HEK293 (cell line): ENCODE measurements around the gene CALB2.

Experiments
- CTCF ChIA-PET: fragments of 350-600 bp; formaldehyde crosslinking; extraction: SDS; loops from one replicate; lab custom pipeline; 2021; ENCODE audit warnings: antibody characterized with exemption; lab: Yijun Ruan, JAX
- POLR2A ChIA-PET: fragments of 300-600 bp; formaldehyde crosslinking; extraction: SDS; loops from one replicate; lab custom pipeline; 2020; ENCODE audit warnings: antibody characterized with exemption, inconsistent platforms; lab: Yijun Ruan, JAX
- H3K27ac ChIP-seq: fragments of 200-500 bp; sonication (Bioruptor generic); 2 replicates; pipeline ENCODE4 v1.5.1; 2014; ENCODE audit warnings: low read depth, low read length, control low read depth, inconsistent platforms; ENCODE audit errors: extremely low read depth
- H3K36me3 ChIP-seq, 2 experiments: fragments of 200-500 bp in 1 of 2; sonication (Bioruptor generic) in 1 of 2; 1 replicate in 1 of 2; 2 replicates in 1 of 2; pipeline ENCODE4 v1.5.1; 2014 to 2017; ENCODE audit warnings: inconsistent platforms in 2 of 2, low read length in 2 of 2; ENCODE audit not compliant: control insufficient read depth in 2 of 2, insufficient read depth in 1 of 2
- H3K4me1 ChIP-seq: fragments of 200-500 bp; sonication (Bioruptor generic); 2 replicates; pipeline ENCODE4 v1.5.1; 2014; ENCODE audit warnings: mild to moderate bottlenecking, low read length, inconsistent platforms; ENCODE audit not compliant: control insufficient read depth, insufficient read depth
- H3K4me3 ChIP-seq: 2 replicates; pipeline ENCODE4 v1.5.1; 2011; ENCODE audit warnings: low read depth, mild to moderate bottlenecking, control low read depth, low read length, moderate library complexity
- H3K9me3 ChIP-seq: fragments of 200-500 bp; sonication (Bioruptor generic); 2 replicates; pipeline ENCODE4 v1.5.1; 2014; ENCODE audit warnings: low read depth, low read length, inconsistent platforms; ENCODE audit not compliant: control insufficient read depth, insufficient read depth
- KLF1 ChIP-seq: fragments of 450-650 bp; formaldehyde crosslinking; IDR thresholded peaks from 2 replicates; pipeline ENCODE4 v1.5.1; 2016; ENCODE audit warnings: missing biosample characterization, missing genetic modification characterization
- KLF16 ChIP-seq: fragments of 450-650 bp; formaldehyde crosslinking; IDR thresholded peaks from 2 replicates; pipeline ENCODE4 v1.5.1; 2017; ENCODE audit warnings: missing biosample characterization, missing genetic modification characterization
- MEIS1 ChIP-seq: sonication (generic); formaldehyde crosslinking; IDR thresholded peaks from 2 replicates; pipeline ENCODE4 v1.8.1; 2022; ENCODE audit warnings: missing genetic modification reagents, mild to moderate bottlenecking, borderline replicate concordance
- MZF1 ChIP-seq: fragments of 450-650 bp; formaldehyde crosslinking; IDR thresholded peaks from 2 replicates; pipeline ENCODE4 v1.5.1; 2017; ENCODE audit warnings: missing biosample characterization, missing genetic modification characterization, borderline replicate concordance
- SP7 ChIP-seq: fragments of 450-650 bp; formaldehyde crosslinking; IDR thresholded peaks from 2 replicates; pipeline ENCODE4 v1.5.1; 2016; ENCODE audit warnings: missing biosample characterization, missing genetic modification characterization
- YY2 ChIP-seq: fragments of 450-650 bp; formaldehyde crosslinking; IDR thresholded peaks from 2 replicates; pipeline ENCODE4 v1.5.1; 2016; ENCODE audit warnings: missing biosample characterization, missing genetic modification characterization
- ZBTB7A ChIP-seq: fragments of 450-650 bp; formaldehyde crosslinking; IDR thresholded peaks from 2 replicates; pipeline ENCODE4 v1.5.1; 2016; ENCODE audit warnings: low read depth, missing biosample characterization, missing genetic modification characterization
- ZNF175 ChIP-seq: fragments of 450-650 bp; formaldehyde crosslinking; IDR thresholded peaks from 2 replicates; pipeline ENCODE4 v1.5.1; 2016; ENCODE audit warnings: missing biosample characterization, missing genetic modification characterization
- ZNF184 ChIP-seq: fragments of 450-650 bp; IDR thresholded peaks from 2 replicates; pipeline ENCODE4 v1.5.1; 2018; ENCODE audit warnings: missing biosample characterization, mild to moderate bottlenecking, missing genetic modification characterization
- ZNF202 ChIP-seq: fragments of 450-650 bp; formaldehyde crosslinking; IDR thresholded peaks from 2 replicates; pipeline ENCODE4 v1.5.1; 2016; ENCODE audit warnings: missing biosample characterization, missing genetic modification characterization, borderline replicate concordance
- ZNF221 ChIP-seq: fragments of 450-650 bp; formaldehyde crosslinking; IDR thresholded peaks from 2 replicates; pipeline ENCODE4 v1.5.1; 2017; ENCODE audit warnings: missing biosample characterization, missing genetic modification characterization, borderline replicate concordance
- ZNF394 ChIP-seq: fragments of 450-650 bp; formaldehyde crosslinking; IDR thresholded peaks from 2 replicates; pipeline ENCODE4 v1.5.1; 2016; ENCODE audit warnings: missing biosample characterization, missing genetic modification characterization, mild to moderate bottlenecking, moderate library complexity, borderline replicate concordance
- ZNF423 ChIP-seq: fragments of 450-650 bp; formaldehyde crosslinking; IDR thresholded peaks from 2 replicates; pipeline ENCODE4 v1.5.1; 2016; ENCODE audit warnings: missing biosample characterization, missing genetic modification characterization
- ZNF549 ChIP-seq: fragments of 450-650 bp; IDR thresholded peaks from 2 replicates; pipeline ENCODE4 v1.5.1; 2018; ENCODE audit warnings: missing biosample characterization, missing genetic modification characterization, mild to moderate bottlenecking, inconsistent platforms, moderate library complexity
- ZNF560 ChIP-seq: fragments of 450-650 bp; formaldehyde crosslinking; IDR thresholded peaks from 2 replicates; pipeline ENCODE4 v1.5.1; 2017; ENCODE audit warnings: missing biosample characterization, missing genetic modification characterization, borderline replicate concordance
- ZNF664 ChIP-seq: fragments of 450-650 bp; formaldehyde crosslinking; IDR thresholded peaks from 2 replicates; pipeline ENCODE4 v1.5.1; 2016; ENCODE audit warnings: missing biosample characterization, missing genetic modification characterization
- ZNF768 ChIP-seq: fragments of 450-650 bp; formaldehyde crosslinking; IDR thresholded peaks from 2 replicates; pipeline ENCODE4 v1.5.1; 2018; ENCODE audit warnings: missing biosample characterization, mild to moderate bottlenecking, missing genetic modification characterization
- ZNF777 ChIP-seq: fragments of 450-650 bp; formaldehyde crosslinking; IDR thresholded peaks from 2 replicates; pipeline ENCODE4 v1.5.1; 2017; ENCODE audit warnings: missing biosample characterization, missing genetic modification characterization, borderline replicate concordance
- TF ChIP-seq, protein P1 (sequence below): fragments of 450-650 bp; formaldehyde crosslinking; IDR thresholded peaks from 2 replicates; pipeline ENCODE4 v1.5.1; 2016; ENCODE audit warnings: missing biosample characterization, missing genetic modification characterization
- TF ChIP-seq, protein P2 (sequence below): fragments of 450-650 bp; formaldehyde crosslinking; optimal IDR thresholded peaks from 2 replicates; pipeline ENCODE3; 2016; ENCODE audit warnings: missing biosample characterization, mild to moderate bottlenecking, missing genetic modification characterization
- TF ChIP-seq, protein P3 (sequence below): fragments of 450-650 bp; formaldehyde crosslinking; IDR thresholded peaks from 2 replicates; pipeline ENCODE4 v1.5.1; 2017; ENCODE audit warnings: missing biosample characterization, missing genetic modification characterization
- TF ChIP-seq, protein P4 (sequence below): fragments of 450-650 bp; formaldehyde crosslinking; IDR thresholded peaks from 2 replicates; pipeline ENCODE4 v1.5.1; 2016; ENCODE audit warnings: missing biosample characterization, missing genetic modification characterization
- TF ChIP-seq, protein P5 (sequence below): fragments of 450-650 bp; formaldehyde crosslinking; IDR thresholded peaks from 2 replicates; pipeline ENCODE4 v1.5.1; 2017; ENCODE audit warnings: missing biosample characterization, mild to moderate bottlenecking, missing genetic modification characterization, moderate library complexity
- TF ChIP-seq, protein P6 (sequence below): fragments of 450-650 bp; formaldehyde crosslinking; IDR thresholded peaks from 2 replicates; pipeline ENCODE4 v1.5.1; 2016; ENCODE audit warnings: missing biosample characterization, missing genetic modification characterization

Gene CALB2

DNA sequence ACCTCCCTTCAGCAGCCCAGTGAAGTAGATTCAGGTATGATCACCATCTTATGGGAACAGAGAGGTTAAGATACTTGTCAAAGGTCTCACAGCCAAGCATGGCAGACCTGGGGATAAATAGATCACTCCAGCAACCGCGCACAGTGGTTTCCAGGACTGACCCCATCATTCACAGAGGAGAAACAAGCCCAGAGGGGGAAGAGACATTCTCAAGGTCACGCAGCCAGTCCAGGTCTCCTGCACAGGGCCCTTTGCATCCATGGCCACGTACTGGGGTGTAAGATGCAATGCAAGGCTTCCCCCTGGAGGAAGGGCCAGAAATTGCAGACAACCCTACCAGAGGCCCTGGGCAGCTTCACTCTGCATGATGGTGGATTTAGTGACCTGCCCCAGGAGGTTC, 63.4 kb downstream of the CALB2 start:
- Histone ChIP-seq H3K9me3 (no peaks in the 10 kb centered on the region), H3K36me3 (no peaks in the 10 kb centered on the region), H3K4me3 (no peak overlapping the region), H3K27ac (no peak overlapping the region), H3K4me1 (no peaks in the 10 kb centered on the region)
- no peak for TF ChIP-seq ZNF664 (tag by site-specific recombination)
- peak; percentile 37; the same call in 1 of the 2 replicates for TF ChIP-seq ZNF768
- ChIA-PET CTCF (interaction anchor here (0.6 to 11.6 kb wide), 2 partner anchors 10 to 82 kb away, joined by 3 to 77 read pairs; no protein-coding TSS in a partner anchor), POLR2A (no interaction called here)

DNA sequence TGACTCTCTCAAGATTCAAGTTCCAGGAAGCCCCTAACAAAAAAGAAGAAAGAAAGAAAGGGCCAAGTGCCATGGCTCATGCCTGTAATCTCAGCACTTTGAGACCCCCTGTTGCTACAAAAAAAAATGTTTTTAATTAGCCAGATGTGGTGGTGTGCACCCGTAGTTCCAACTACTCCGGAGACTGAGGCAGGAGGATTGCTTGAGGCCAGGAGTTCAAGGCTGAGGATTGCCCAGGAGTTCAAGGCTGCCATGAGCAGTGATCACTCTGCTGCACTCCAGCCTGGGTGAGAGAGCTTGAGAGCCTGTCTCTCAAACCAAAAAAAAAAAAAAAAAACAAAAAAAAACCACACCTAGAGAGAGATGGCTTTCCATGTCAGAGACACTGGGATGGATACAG, 64.5 kb downstream of the CALB2 start:
- Histone ChIP-seq H3K36me3 (no peaks in the 10 kb centered on the region), H3K27ac (no peak overlapping the region), H3K4me3 (no peak overlapping the region), H3K9me3 (no peaks in the 10 kb centered on the region), H3K4me1 (no peaks in the 10 kb centered on the region)
- ChIA-PET POLR2A (no interaction called here), CTCF (interaction anchor here (0.7 to 11.6 kb wide), 3 partner anchors 11 to 188 kb away, joined by 3 to 77 read pairs (median 3); no protein-coding TSS in a partner anchor)
- TF ChIP-seq, protein P1, sequence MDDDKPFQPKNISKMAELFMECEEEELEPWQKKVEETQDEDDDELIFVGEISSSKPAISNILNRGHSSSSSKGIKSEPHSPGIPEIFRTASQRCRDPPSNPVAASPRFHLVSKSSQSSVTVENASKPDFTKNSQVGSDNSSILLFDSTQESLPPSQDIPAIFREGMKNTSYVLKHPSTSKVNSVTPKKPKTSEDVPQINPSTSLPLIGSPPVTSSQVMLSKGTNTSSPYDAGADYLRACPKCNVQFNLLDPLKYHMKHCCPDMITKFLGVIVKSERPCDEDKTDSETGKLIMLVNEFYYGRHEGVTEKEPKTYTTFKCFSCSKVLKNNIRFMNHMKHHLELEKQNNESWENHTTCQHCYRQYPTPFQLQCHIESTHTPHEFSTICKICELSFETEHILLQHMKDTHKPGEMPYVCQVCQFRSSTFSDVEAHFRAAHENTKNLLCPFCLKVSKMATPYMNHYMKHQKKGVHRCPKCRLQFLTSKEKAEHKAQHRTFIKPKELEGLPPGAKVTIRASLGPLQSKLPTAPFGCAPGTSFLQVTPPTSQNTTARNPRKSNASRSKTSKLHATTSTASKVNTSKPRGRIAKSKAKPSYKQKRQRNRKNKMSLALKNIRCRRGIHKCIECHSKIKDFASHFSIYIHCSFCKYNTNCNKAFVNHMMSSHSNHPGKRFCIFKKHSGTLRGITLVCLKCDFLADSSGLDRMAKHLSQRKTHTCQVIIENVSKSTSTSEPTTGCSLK (tag by site-specific recombination), result no peak
- TF ChIP-seq YY2 (tag by site-specific recombination) (no peak), KLF1 (tag by site-specific recombination) (no peak), ZBTB7A (tag by site-specific recombination) (no peak), KLF16 (tag by site-specific recombination) (no peak), MEIS1 (CRISPR knock-in tag) (no peak), ZNF549 (no peak), ZNF560 (tag by site-specific recombination) (no peak), ZNF184 (tag by site-specific recombination) (no peak)
- TF ChIP-seq, protein P2, sequence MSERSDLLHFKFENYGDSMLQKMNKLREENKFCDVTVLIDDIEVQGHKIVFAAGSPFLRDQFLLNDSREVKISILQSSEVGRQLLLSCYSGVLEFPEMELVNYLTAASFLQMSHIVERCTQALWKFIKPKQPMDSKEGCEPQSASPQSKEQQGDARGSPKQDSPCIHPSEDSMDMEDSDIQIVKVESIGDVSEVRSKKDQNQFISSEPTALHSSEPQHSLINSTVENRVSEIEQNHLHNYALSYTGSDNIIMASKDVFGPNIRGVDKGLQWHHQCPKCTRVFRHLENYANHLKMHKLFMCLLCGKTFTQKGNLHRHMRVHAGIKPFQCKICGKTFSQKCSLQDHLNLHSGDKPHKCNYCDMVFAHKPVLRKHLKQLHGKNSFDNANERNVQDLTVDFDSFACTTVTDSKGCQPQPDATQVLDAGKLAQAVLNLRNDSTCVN (tag by site-specific recombination), result no peak
- TF ChIP-seq, protein P3, sequence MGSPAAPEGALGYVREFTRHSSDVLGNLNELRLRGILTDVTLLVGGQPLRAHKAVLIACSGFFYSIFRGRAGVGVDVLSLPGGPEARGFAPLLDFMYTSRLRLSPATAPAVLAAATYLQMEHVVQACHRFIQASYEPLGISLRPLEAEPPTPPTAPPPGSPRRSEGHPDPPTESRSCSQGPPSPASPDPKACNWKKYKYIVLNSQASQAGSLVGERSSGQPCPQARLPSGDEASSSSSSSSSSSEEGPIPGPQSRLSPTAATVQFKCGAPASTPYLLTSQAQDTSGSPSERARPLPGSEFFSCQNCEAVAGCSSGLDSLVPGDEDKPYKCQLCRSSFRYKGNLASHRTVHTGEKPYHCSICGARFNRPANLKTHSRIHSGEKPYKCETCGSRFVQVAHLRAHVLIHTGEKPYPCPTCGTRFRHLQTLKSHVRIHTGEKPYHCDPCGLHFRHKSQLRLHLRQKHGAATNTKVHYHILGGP (tag by site-specific recombination), result no peak
- TF ChIP-seq, protein P4, sequence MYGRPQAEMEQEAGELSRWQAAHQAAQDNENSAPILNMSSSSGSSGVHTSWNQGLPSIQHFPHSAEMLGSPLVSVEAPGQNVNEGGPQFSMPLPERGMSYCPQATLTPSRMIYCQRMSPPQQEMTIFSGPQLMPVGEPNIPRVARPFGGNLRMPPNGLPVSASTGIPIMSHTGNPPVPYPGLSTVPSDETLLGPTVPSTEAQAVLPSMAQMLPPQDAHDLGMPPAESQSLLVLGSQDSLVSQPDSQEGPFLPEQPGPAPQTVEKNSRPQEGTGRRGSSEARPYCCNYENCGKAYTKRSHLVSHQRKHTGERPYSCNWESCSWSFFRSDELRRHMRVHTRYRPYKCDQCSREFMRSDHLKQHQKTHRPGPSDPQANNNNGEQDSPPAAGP (tag by site-specific recombination), result no peak

DNA sequence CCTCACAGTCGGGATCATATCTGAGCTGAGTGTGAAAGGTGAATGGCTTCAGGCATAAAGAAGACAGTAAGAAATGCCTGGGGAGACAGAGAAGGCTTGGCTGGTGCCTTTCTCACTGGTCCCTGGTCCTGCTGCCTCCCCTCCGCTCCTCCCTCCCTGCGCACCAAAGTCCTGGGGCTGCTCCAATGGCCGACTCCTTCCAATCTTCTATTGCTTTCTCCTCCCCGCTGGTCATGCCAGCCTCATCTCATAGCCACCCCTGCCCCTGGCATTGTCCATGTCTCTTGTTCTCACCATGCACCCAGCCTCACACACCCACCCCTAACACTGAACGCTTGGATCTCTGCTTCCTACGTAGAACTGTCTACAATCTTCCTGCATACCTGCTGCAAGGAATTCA, 65.3 kb downstream of the CALB2 start:
- Histone ChIP-seq H3K4me1 (no peaks in the 10 kb centered on the region), H3K36me3 (no peaks in the 10 kb centered on the region), H3K4me3 (no peak overlapping the region), H3K27ac (no peak overlapping the region), H3K9me3 (no peaks in the 10 kb centered on the region)
- POLR2A ChIA-PET, result no interaction called here
- CTCF ChIA-PET, result interaction anchor here (0.7 to 11.6 kb wide), 3 partner anchors 12 to 188 kb away, joined by 3 to 77 read pairs (median 3); no protein-coding TSS in a partner anchor
- TF ChIP-seq, protein P5, sequence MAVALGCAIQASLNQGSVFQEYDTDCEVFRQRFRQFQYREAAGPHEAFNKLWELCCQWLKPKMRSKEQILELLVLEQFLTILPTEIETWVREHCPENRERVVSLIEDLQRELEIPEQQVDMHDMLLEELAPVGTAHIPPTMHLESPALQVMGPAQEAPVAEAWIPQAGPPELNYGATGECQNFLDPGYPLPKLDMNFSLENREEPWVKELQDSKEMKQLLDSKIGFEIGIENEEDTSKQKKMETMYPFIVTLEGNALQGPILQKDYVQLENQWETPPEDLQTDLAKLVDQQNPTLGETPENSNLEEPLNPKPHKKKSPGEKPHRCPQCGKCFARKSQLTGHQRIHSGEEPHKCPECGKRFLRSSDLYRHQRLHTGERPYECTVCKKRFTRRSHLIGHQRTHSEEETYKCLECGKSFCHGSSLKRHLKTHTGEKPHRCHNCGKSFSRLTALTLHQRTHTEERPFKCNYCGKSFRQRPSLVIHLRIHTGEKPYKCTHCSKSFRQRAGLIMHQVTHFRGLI (tag by site-specific recombination), result no peak
- TF ChIP-seq ZNF777 (tag by site-specific recombination) (no peak), ZNF394 (no peak), ZNF175 (no peak), ZNF768 (no peak), ZNF221 (tag by site-specific recombination) (no peak), ZNF202 (no peak), MZF1 (tag by site-specific recombination) (no peak), ZNF423 (tag by site-specific recombination) (no peak), SP7 (tag by site-specific recombination) (no peak)
- TF ChIP-seq, protein P6, sequence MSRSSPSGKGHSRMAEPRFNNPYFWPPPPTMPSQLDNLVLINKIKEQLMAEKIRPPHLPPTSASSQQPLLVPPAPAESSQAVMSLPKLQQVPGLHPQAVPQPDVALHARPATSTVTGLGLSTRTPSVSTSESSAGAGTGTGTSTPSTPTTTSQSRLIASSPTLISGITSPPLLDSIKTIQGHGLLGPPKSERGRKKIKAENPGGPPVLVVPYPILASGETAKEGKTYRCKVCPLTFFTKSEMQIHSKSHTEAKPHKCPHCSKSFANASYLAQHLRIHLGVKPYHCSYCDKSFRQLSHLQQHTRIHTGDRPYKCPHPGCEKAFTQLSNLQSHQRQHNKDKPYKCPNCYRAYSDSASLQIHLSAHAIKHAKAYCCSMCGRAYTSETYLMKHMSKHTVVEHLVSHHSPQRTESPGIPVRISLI, result no peak
